ENCODE data around the gene SDF2.

DNA sequence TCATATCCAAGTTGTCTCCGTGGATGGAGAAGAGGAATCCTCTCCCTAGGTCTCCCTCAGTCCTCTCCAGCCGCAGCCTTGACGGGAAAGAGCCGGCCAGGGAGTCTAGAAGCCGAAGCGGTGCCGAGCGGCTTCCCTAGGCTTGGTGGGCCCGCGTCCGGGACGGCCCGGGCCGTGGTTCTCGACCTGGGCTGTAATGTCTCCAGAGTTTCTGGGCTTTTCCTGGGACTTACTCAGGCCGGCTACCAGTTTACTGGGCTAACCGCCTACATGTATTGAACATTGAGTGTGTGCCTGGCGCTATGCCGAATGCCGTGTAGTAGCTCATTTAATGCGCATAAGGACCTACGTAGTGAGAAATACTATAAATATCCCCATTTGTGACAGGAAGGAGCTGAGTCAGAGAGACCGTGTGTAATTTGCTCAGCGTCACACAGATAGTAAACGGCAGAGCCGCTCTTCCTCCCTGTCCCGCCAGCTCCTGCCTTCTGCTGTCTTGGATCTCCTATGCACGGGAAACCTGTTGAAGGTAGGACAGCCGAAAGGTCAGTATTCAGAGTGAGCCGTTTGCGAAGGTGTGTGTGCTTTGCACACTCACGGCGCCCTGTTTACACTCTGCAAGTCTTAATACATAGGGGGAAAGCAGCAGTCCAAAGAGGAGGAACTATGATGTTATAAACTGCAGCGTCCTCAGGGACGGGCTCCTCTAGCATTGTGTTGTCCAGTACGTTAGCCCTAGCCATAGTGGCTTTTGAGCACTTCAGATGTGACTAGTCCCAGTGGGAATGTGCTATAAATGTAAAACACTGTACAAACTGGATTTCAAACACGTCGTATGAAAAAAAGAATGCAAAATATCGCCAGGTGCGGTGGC is 62.2 kb downstream of the SDF2 start:
- TF ChIP-seq, protein P1, sequence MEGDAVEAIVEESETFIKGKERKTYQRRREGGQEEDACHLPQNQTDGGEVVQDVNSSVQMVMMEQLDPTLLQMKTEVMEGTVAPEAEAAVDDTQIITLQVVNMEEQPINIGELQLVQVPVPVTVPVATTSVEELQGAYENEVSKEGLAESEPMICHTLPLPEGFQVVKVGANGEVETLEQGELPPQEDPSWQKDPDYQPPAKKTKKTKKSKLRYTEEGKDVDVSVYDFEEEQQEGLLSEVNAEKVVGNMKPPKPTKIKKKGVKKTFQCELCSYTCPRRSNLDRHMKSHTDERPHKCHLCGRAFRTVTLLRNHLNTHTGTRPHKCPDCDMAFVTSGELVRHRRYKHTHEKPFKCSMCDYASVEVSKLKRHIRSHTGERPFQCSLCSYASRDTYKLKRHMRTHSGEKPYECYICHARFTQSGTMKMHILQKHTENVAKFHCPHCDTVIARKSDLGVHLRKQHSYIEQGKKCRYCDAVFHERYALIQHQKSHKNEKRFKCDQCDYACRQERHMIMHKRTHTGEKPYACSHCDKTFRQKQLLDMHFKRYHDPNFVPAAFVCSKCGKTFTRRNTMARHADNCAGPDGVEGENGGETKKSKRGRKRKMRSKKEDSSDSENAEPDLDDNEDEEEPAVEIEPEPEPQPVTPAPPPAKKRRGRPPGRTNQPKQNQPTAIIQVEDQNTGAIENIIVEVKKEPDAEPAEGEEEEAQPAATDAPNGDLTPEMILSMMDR (IDR thresholded peaks at IDR 0.05): no peak
- no peak for TF ChIP-seq ZFX (IDR thresholded peaks at IDR 0.05; ENCODE audit: borderline replicate concordance)

All from 22Rv1 (cell line).